ENCODE results near the gene VTI1A.
"Not testable (repeated sequence)": the region's sequence is repeated elsewhere in the genome, so short reads cannot be mapped to it uniquely, and the experiment has no call there.

The VTI1A gene

GRCh38 chr10:112590786-112591185 is 143.8 kb downstream of the VTI1A start:
- not testable (repeated sequence) for DNase-seq

- DNase-seq, result no peak
Measured at GRCh38 chr10:112593023-112593422, 146.0 kb downstream of the VTI1A start.

- no peak for DNase-seq
Measured at GRCh38 chr10:112601214-112602090, 154.4 kb downstream of the VTI1A start.

GRCh38 chr10:112603062-112603461 is 156.0 kb downstream of the VTI1A start:
- no peak for DNase-seq

- no peak for DNase-seq
Measured at GRCh38 chr10:112605063-112605462, 158.0 kb downstream of the VTI1A start.

GRCh38 chr10:112607506-112607905 is 160.5 kb downstream of the VTI1A start:
- DNase-seq, result no peak

GRCh38 chr10:112613620-112614019 is 166.6 kb downstream of the VTI1A start:
- no peak for DNase-seq

- no peak for DNase-seq
Measured at GRCh38 chr10:112614072-112614471, 167.1 kb downstream of the VTI1A start.

- DNase-seq, result no peak
Measured at GRCh38 chr10:112614586-112614985, 167.6 kb downstream of the VTI1A start.

- no peak for DNase-seq
Measured at GRCh38 chr10:112615269-112615668, 168.3 kb downstream of the VTI1A start.

GRCh38 chr10:112616647-112617046 is 169.6 kb downstream of the VTI1A start:
- DNase-seq, result no peak

GRCh38 chr10:112618814-112619213 is 171.8 kb downstream of the VTI1A start:
- no peak for DNase-seq

GRCh38 chr10:112619556-112619955 is 172.5 kb downstream of the VTI1A start:
- DNase-seq, result no peak

GRCh38 chr10:112622786-112623185 is 175.8 kb downstream of the VTI1A start:
- no peak for DNase-seq

GRCh38 chr10:112624546-112625048 is 177.6 kb downstream of the VTI1A start:
- no peak for DNase-seq

GRCh38 chr10:112628951-112629609 is 182.1 kb downstream of the VTI1A start:
- DNase-seq, result no peak

- no peak for DNase-seq
Measured at GRCh38 chr10:112631501-112632400, 184.7 kb downstream of the VTI1A start.

- no peak for DNase-seq
Measured at GRCh38 chr10:112634096-112634830, 187.2 kb downstream of the VTI1A start.

- DNase-seq, result no peak
Measured at GRCh38 chr10:112637901-112638300, 190.9 kb downstream of the VTI1A start.

GRCh38 chr10:112639298-112639697 is 192.3 kb downstream of the VTI1A start:
- no peak for DNase-seq

- DNase-seq, result no peak
Measured at GRCh38 chr10:112640638-112641037, 193.6 kb downstream of the VTI1A start.

- no peak for DNase-seq
Measured at GRCh38 chr10:112643600-112644264, 196.7 kb downstream of the VTI1A start.

Measured in CD4-positive, alpha-beta T cell treated with Interleukin-4 for 1 hour (primary cell).